ENCODE results near the gene MYH10.

MYH10 gene

DNA sequence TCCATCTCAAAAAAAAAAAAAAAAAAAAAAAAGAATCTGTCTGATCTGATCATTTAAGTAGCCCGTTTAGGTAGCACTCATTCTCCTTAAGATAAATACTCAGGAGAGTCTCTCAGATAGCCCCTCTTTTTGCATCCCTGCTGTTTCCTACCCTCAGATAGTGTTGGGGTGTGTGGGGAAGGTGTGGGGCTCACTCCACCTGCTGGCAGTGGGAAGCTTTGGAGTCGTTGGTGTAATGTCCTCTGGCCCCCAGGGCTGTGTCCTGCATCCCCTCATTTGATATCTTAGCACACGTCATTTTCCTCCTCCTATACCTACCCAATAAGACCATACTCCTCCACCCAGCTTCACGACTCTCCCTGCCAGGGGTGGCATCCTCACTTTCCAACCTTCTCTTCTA, 20.5 kb upstream of the MYH10 start:
- no peak overlapping the region for H3K4me3 ChIP-seq (ENCODE audit: low read depth, low read length)
- ChIA-PET POLR2A (no interaction called here), CTCF (interaction anchor here (1.1 to 2.0 kb wide), 5 partner anchors 12 to 135 kb away, joined by 3 to 4 read pairs (median 3); no protein-coding TSS in a partner anchor)
- DNase-seq (ENCODE audit: low read depth, low spot score), result no peak
- TF ChIP-seq, protein P1, sequence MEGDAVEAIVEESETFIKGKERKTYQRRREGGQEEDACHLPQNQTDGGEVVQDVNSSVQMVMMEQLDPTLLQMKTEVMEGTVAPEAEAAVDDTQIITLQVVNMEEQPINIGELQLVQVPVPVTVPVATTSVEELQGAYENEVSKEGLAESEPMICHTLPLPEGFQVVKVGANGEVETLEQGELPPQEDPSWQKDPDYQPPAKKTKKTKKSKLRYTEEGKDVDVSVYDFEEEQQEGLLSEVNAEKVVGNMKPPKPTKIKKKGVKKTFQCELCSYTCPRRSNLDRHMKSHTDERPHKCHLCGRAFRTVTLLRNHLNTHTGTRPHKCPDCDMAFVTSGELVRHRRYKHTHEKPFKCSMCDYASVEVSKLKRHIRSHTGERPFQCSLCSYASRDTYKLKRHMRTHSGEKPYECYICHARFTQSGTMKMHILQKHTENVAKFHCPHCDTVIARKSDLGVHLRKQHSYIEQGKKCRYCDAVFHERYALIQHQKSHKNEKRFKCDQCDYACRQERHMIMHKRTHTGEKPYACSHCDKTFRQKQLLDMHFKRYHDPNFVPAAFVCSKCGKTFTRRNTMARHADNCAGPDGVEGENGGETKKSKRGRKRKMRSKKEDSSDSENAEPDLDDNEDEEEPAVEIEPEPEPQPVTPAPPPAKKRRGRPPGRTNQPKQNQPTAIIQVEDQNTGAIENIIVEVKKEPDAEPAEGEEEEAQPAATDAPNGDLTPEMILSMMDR (IDR thresholded peaks at IDR 0.05; ENCODE audit: insufficient read depth, low read length, missing control alignments), result no peak

DNA sequence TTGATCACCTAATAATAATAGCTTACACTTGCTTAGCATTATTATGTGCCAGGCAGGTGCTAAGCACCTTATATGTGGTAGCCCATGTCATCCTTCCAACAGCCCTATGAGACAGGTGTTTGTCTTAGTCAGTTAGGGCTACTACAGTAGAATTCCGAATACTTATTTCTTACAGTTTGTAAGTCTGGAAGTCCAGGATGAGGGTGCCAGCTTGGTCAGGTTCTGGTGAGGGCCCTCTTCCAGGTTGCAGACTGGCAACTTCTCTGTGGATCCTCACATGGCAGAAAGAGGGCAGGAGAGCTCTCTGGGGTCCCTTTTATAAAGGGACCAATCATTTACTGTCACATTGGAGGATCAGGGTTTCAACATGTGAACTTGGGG, 19.6 kb upstream of the MYH10 start:
- ChIA-PET CTCF (interaction anchor here (1.1 kb wide), 1 partner anchor 64 kb away, joined by 3 read pairs; no protein-coding TSS in a partner anchor), POLR2A (no interaction called here)
- H3K4me3 ChIP-seq (ENCODE audit: low read depth, low read length), result no peak overlapping the region
- TF ChIP-seq, protein P1 (IDR thresholded peaks at IDR 0.05; ENCODE audit: insufficient read depth, low read length, missing control alignments), result no peak
- DNase-seq (ENCODE audit: low read depth, low spot score), result no peak

DNA sequence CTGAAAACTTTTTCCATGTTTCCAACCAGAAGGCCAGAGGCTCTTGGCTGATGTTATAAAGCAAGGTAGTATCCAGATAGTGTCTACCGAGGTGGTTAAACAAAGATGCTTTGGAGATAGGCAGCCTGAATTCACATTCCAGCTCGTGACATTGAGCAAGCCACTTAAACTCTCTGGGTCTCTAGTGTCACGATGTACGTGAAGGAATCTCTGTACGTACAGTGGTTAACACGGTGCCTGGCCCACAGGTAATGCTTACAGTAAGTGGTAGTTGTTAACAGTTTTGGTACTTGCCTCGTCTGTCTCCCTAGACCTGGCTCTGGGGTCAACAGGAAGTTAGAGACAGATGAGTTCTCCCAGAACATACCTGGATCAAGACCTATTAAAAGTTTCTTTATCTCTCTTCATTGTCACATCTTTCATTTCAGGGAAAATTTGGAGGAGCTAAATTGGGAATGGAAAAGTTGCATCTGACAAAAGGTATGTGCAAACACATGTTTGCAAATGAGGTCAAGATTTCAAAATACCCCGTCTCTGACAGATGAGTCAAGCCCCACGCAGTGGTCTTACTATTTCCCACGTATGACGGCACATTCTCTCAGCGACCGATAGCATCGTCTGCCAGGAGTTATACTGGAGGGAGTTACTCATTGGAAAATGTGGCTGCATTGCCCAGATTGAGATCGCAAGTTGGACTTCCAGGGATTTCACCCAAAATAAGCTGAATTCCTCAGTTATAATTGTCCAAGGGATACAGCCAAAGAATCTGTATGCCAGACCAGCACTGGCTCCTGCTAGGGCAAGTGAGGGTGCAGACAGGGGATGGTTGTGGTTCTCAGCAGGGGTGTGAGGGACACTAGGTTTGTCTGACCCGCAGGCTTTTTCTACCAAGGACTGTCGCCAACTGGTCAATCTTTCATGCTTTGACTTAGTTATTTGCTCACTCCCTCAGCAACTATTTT, 18.9 kb upstream of the MYH10 start:
- ChIA-PET CTCF (interaction anchor here (1.1 kb wide), 1 partner anchor 65 kb away, joined by 3 read pairs; no protein-coding TSS in a partner anchor), POLR2A (interaction anchor here (0.6 kb wide), 1 partner anchor 273 kb away, joined by 3 read pairs; no protein-coding TSS in a partner anchor)
- peak; percentile 95 for DNase-seq (ENCODE audit: low read depth, low spot score)
- no peak overlapping the region for H3K4me3 ChIP-seq (ENCODE audit: low read depth, low read length)
- TF ChIP-seq, protein P1 (IDR thresholded peaks at IDR 0.05; ENCODE audit: insufficient read depth, low read length, missing control alignments), result no peak

DNA sequence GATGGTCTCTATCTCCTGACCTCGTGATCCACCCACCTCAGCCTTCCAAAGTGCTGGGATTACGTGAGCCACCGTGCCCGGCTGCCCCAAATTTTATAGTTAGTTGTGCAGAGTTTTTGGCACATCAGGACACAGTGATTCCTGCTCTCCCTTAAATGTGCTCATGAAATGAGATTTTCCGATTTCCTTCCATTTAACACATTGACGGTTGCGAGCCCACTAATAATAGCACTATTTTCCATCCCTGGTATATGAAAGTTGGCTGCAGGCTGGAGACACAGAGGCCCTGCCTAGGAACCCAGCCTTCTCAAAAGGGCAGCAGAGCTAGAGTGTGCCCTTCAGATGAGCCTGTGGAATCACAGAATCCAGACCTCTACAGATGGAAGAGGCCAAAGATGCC, 17.4 kb upstream of the MYH10 start:
- TF ChIP-seq, protein P1 (IDR thresholded peaks at IDR 0.05; ENCODE audit: insufficient read depth, low read length, missing control alignments), result no peak
- CTCF ChIA-PET, result no interaction called here
- POLR2A ChIA-PET, result no interaction called here

DNA sequence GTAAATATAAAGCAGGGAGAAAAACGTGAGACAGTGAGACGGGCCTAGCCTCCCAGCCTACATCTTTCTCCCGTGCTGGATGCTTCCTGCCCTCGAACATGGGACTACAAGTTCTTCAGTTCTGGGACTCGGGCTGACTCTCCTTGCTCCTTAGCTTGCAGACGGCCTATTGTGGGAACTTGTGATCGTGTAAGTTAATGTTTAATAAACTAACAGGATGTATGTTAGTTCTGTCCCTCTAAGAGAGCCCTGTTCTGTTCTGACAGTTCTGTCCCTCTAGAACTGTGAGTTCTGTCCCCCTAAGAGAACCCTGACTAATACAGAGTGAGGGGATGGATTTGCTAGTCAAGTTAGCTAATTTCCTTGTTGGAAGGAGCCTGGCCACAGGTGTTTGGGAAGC, 16.7 kb upstream of the MYH10 start:
- no peak for DNase-seq (ENCODE audit: low read depth, low spot score)
- ChIA-PET CTCF (no interaction called here), POLR2A (no interaction called here)
- TF ChIP-seq, protein P1 (IDR thresholded peaks at IDR 0.05; ENCODE audit: insufficient read depth, low read length, missing control alignments), result no peak
- H3K4me3 ChIP-seq (ENCODE audit: low read depth, low read length), result no peak overlapping the region

More for the DNA sequence above, 17.4 kb upstream of the MYH10 start:
- no peak for DNase-seq (ENCODE audit: low read depth, low spot score)
- no peak overlapping the region for H3K4me3 ChIP-seq (ENCODE audit: low read depth, low read length)

DNA sequence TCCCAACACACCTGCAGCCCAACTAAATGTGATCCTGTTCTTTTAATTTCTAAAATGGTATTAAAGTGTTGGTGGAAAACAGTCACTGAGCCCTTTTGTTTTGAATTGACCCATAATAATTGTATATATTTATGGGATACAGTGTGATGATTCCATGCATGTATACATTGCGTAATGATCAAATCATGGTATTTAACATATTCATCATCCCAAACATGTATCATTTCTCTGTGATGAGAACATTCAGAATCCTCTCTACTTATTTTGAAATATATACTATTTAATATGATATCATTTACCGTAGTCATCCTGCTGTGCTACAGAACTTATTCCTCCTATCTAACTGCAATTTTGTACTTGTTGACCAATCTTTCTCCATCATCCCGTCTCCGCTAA, 14.0 kb upstream of the MYH10 start:
- no peak overlapping the region for H3K4me3 ChIP-seq (ENCODE audit: low read depth, low read length)
- no peak for DNase-seq (ENCODE audit: low read depth, low spot score)
- ChIA-PET POLR2A (no interaction called here), CTCF (no interaction called here)
- TF ChIP-seq, protein P1 (IDR thresholded peaks at IDR 0.05; ENCODE audit: insufficient read depth, low read length, missing control alignments), result no peak
